Caco-2 (cell line): ENCODE results near the gene MGAT1. TPM values are rescaled to one million over a fixed set of nuclear protein-coding genes. Genes with fewer than 3 reads are reported as not detected.

Experiments
- BruUV-seq: library from RNA; stranded (reverse); fragments of 400-500 nt; replicated peaks from 2 replicates; lab custom pipeline; 2021; lab: Mats Ljungman, UMichigan
- CTCF ChIA-PET: fragments of 300-600 bp; sonication (Branson Sonifier 250); formaldehyde crosslinking; loops from one replicate; lab custom pipeline; 2022; ENCODE audit warnings: antibody characterized with exemption; lab: Charles Lee
- POLR2A ChIA-PET: fragments of 300-600 bp; sonication (Branson Sonifier 250); formaldehyde crosslinking; loops from one replicate; lab custom pipeline; 2022; ENCODE audit warnings: antibody characterized with exemption; lab: Charles Lee
- DNase-seq, 2 experiments: peaks; one replicate each; pipeline versions ENCODE4 v3.0.0 to v3.0.0-alpha.2; 2020 to 2022
- H3K27me3 ChIP-seq: replicated peaks from 2 replicates; pipeline ENCODE4 v1.6.0; 2011; ENCODE audit warnings: low read length; ENCODE audit not compliant: control insufficient read depth, insufficient read depth
- H3K36me3 ChIP-seq: 2 replicates; pipeline ENCODE4 v1.5.1; 2011; ENCODE audit warnings: low read length; ENCODE audit not compliant: control insufficient read depth, insufficient read depth
- H3K4me1 ChIP-seq: fragments of 250-450 bp; sonication (Bioruptor Pico); 2 replicates; pipeline ENCODE4 v1.5.1; 2020; ENCODE audit warnings: mild to moderate bottlenecking
- H3K4me3 ChIP-seq: 2 replicates; pipeline ENCODE4 v1.5.1; 2011; ENCODE audit warnings: low read depth, mild to moderate bottlenecking, control low read depth, low read length
- H3K9me3 ChIP-seq: fragments of 250-450 bp; sonication (Bioruptor Pico); 2 replicates; pipeline ENCODE4 v1.5.1; 2020; ENCODE audit warnings: mild to moderate bottlenecking, moderate library complexity
- H3K27ac Mint-ChIP-seq: one replicate; pipeline ENCODE4 v1.8.0; 2022; ENCODE audit warnings: mixed read lengths; ENCODE audit not compliant: unreplicated experiment
- H3K27me3 Mint-ChIP-seq: one replicate; pipeline ENCODE4 v1.8.0; 2022; ENCODE audit warnings: mixed read lengths; ENCODE audit not compliant: insufficient read depth, unreplicated experiment
- H3K36me3 Mint-ChIP-seq: one replicate; pipeline ENCODE4 v1.8.0; 2022; ENCODE audit warnings: mild to moderate bottlenecking, mixed read lengths; ENCODE audit not compliant: insufficient read depth, unreplicated experiment
- H3K4me1 Mint-ChIP-seq: one replicate; pipeline ENCODE4 v1.8.0; 2022; ENCODE audit warnings: low read depth, mixed read lengths; ENCODE audit not compliant: unreplicated experiment
- H3K4me3 Mint-ChIP-seq: one replicate; pipeline ENCODE4 v1.8.0; 2022; ENCODE audit warnings: mild to moderate bottlenecking, moderate library complexity, mixed read lengths; ENCODE audit not compliant: unreplicated experiment
- H3K9me3 Mint-ChIP-seq: one replicate; pipeline ENCODE4 v1.8.0; 2022; ENCODE audit warnings: mixed read lengths; ENCODE audit not compliant: unreplicated experiment
- intact Hi-C: fragments of 100-400 bp; cut with micrococcal nuclease; formaldehyde crosslinking; loops from one replicate; pipeline ENCODE4 v1.10.0; 2022; ENCODE audit not compliant: unreplicated experiment
- total RNA-seq: library from RNA; stranded (reverse); gene quantifications from 2 replicates; pipeline ENCODE4 v1.2.3, GENCODE V29; 2022
- TF ChIP-seq, protein P1 (sequence below), 2 experiments: fragments of 200-600 bp in 1 of 2; IDR thresholded peaks; 1 replicate in 1 of 2; 2 replicates in 1 of 2; pipeline versions ENCODE4 v1.5.1 to v1.8.0; 2011 to 2022; ENCODE audit warnings: antibody characterized with exemption in 1 of 2, control low read depth in 1 of 2, inconsistent platforms in 1 of 2, low read depth in 1 of 2, low read length in 1 of 2, mild to moderate bottlenecking in 1 of 2, moderate library complexity in 1 of 2; ENCODE audit not compliant: insufficient read depth in 1 of 2, severe bottlenecking in 1 of 2, unreplicated experiment in 1 of 2

MGAT1 gene
- total RNA-seq, 1 experiment from 2014 or later: 80.1 TPM

DNA sequence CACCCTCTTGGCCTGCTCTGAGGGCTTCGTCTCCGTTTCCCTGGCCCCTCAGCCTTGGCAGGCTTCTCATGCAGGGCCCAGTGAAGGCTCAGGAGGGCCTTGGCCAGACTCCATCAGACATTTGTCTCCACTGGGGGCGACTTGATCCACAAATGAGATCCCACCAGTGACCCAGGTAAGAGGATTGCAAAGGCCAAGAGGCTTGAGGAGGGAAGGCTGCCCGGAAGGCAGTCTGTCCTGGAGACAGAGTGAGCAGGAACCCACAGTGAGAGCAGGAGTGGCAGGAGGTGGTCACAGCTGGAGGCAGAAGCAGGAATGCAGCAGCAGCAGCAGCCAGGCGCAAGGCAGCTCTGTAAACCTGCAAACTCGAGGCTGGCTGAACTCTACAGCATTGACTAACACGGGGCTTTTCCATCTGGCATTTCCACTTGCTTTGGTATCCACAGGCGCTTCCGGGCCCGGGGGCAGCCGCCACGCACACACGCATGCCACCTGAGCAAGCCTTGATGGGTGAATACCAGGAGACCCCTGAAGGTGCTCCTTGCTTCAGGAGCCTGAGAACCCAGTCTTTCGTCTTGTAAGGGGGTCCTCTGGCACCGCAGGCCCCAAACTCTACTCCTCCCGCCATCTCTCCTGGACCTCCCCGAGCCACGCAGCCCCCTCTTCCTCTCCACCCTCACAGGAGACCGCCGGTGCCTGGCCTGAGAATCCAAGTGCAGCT lies 14.7 kb downstream of the MGAT1 start:
- intact Hi-C loops: loop anchor here (5.0 to 10.0 kb wide), 2 partner anchors 254 to 367 kb away; partner anchors contain the start of gene BTNL9
- TF ChIP-seq, protein P1, sequence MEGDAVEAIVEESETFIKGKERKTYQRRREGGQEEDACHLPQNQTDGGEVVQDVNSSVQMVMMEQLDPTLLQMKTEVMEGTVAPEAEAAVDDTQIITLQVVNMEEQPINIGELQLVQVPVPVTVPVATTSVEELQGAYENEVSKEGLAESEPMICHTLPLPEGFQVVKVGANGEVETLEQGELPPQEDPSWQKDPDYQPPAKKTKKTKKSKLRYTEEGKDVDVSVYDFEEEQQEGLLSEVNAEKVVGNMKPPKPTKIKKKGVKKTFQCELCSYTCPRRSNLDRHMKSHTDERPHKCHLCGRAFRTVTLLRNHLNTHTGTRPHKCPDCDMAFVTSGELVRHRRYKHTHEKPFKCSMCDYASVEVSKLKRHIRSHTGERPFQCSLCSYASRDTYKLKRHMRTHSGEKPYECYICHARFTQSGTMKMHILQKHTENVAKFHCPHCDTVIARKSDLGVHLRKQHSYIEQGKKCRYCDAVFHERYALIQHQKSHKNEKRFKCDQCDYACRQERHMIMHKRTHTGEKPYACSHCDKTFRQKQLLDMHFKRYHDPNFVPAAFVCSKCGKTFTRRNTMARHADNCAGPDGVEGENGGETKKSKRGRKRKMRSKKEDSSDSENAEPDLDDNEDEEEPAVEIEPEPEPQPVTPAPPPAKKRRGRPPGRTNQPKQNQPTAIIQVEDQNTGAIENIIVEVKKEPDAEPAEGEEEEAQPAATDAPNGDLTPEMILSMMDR (IDR thresholded peaks at IDR 0.05; ENCODE audit: insufficient read depth in 1 of 2, low read depth in 1 of 2, low read length in 1 of 2, severe bottlenecking in 1 of 2, unreplicated experiment in 1 of 2): no peak
- H3K27me3 Mint-ChIP-seq: no peaks in the 10 kb centered on the region
- no TSS peak for BruUV-seq
- Histone ChIP-seq H3K27me3 (no peaks in the 10 kb centered on the region), H3K36me3 (peaks cover 11% of the 10 kb centered on the region), H3K4me3 (no peak overlapping the region), H3K4me1 (peaks cover 24% of the 10 kb centered on the region), H3K9me3 (no peaks in the 10 kb centered on the region)
- H3K4me3 Mint-ChIP-seq: no peak overlapping the region
- H3K9me3 Mint-ChIP-seq: no peaks in the 10 kb centered on the region
- DNase-seq: no peak
- peaks cover 59% of the 10 kb centered on the region for H3K36me3 Mint-ChIP-seq
- POLR2A ChIA-PET: no interaction called here
- CTCF ChIA-PET: interaction anchor here (0.6 kb wide), 1 partner anchor 11 kb away, joined by 3 read pairs; no protein-coding TSS in a partner anchor
- peaks cover 20% of the 10 kb centered on the region for H3K4me1 Mint-ChIP-seq
- peak overlapping the region; percentile 30 for H3K27ac Mint-ChIP-seq

DNA sequence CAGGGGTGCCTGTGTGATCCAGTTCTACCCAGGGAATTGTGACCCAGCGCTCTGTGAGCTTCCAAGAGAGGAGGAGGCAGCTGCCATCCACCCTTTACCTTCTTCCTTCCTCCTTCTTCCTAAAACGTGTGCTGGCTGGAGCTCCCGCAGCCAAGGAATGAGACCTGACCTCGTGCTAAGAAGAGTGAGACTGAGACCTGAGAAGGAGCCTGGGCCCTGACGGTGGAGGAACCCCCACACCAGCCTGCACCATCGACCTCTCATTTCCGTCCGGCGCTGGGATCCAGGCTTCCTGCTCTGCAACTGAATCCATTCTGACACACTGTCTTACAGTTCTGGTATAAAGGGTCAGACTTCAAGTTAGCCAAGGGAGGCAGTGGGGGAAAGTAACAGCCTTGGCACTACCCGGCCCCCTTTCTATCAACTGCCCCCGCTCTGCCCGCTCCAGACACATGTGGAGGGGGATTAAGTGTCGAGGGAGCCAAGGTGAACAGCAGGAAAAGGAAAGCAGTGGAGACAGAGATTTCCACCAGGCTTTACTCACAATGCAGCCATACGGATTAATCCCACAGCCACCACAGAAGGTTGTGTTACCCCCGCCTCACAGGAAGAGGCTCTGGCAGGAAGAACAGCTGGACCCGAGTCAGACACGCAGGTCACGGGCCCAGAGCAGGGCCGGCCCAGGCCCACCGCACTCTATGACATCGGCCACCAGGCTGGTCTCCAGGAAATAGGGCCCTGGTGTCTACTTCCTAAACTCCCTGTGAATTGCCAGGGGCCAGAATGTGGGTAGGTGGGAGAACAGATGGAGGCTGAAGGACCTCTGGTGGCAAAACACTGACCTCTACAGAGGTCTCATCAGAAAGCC lies 15.8 kb downstream of the MGAT1 start:
- ChIA-PET CTCF (interaction anchor here (0.5 to 1.5 kb wide), 4 partner anchors 14 to 82 kb away, joined by 3 to 5 read pairs (median 4); partner anchors contain the start of gene MGAT1), POLR2A (interaction anchor here (0.9 kb wide), 1 partner anchor 44 kb away, joined by 4 read pairs; no protein-coding TSS in a partner anchor)
- H3K9me3 ChIP-seq: no peaks in the 10 kb centered on the region
- no peaks in the 10 kb centered on the region for H3K27me3 ChIP-seq
- TF ChIP-seq, protein P1 (IDR thresholded peaks at IDR 0.05; ENCODE audit: insufficient read depth in 1 of 2, low read depth in 1 of 2, low read length in 1 of 2, severe bottlenecking in 1 of 2, unreplicated experiment in 1 of 2): no peak
- Mint-ChIP-seq H3K36me3 (peaks cover 48% of the 10 kb centered on the region), H3K9me3 (no peaks in the 10 kb centered on the region), H3K27me3 (no peaks in the 10 kb centered on the region), H3K4me1 (peaks cover 20% of the 10 kb centered on the region), H3K4me3 (no peak overlapping the region), H3K27ac (peak overlapping the region; percentile 92)
- H3K4me1 ChIP-seq: peaks cover 24% of the 10 kb centered on the region
- no TSS peak for BruUV-seq
- intact Hi-C loops: loop anchor here (5.0 to 10.0 kb wide), 2 partner anchors 256 to 368 kb away; partner anchors contain the start of gene BTNL9
- no peak for DNase-seq
- no peak overlapping the region for H3K4me3 ChIP-seq
- peaks cover 4% of the 10 kb centered on the region; the same call in 1 of the 2 replicates for H3K36me3 ChIP-seq

DNA sequence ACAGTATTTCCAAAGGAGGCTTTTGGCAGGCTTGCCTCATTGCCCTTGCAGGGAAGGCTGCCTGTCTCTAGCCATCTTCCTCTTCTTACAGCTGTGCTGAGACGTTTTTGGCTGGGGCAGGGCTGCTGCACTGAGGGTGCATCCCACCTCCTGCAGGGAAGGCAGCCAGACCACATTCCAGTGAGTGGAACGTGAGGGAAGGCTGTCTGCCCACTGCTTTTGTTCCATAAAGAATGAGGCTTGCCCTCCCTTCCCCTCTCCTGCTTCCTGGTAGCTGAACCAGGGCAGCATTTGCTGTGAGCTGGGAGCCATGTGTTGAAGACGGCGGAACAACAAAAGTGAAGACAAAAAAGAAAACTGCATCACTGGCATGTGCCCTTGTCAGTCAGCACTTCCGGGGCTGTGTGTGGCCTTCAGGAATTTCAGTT lies 16.8 kb downstream of the MGAT1 start:
- Mint-ChIP-seq H3K36me3 (peaks cover 38% of the 10 kb centered on the region), H3K27me3 (no peaks in the 10 kb centered on the region), H3K4me3 (peak overlapping the region; percentile 51), H3K9me3 (no peaks in the 10 kb centered on the region), H3K4me1 (peaks cover 20% of the 10 kb centered on the region), H3K27ac (peak overlapping the region; percentile 92)
- ChIA-PET POLR2A (interaction anchor here (0.9 to 1.8 kb wide), 3 partner anchors 16 to 75 kb away, joined by 4 to 8 read pairs (median 4); partner anchors contain the start of genes MGAT1 and ZFP62), CTCF (interaction anchor here (0.5 to 1.5 kb wide), 5 partner anchors 15 to 83 kb away, joined by 3 to 5 read pairs (median 3); partner anchors contain the start of gene MGAT1)
- Histone ChIP-seq H3K9me3 (no peaks in the 10 kb centered on the region), H3K36me3 (peaks cover 3% of the 10 kb centered on the region; the same call in 1 of the 2 replicates), H3K4me1 (peaks cover 24% of the 10 kb centered on the region), H3K4me3 (no peak overlapping the region), H3K27me3 (no peaks in the 10 kb centered on the region)
- intact Hi-C loops: loop anchor here (2.0 to 10.0 kb wide), 5 partner anchors 13 to 369 kb away; partner anchors contain the start of genes BTNL9 and ZFP62
- DNase-seq: peak; percentile 69 to 73
- TF ChIP-seq, protein P1 (IDR thresholded peaks at IDR 0.05; ENCODE audit: insufficient read depth in 1 of 2, low read depth in 1 of 2, low read length in 1 of 2, severe bottlenecking in 1 of 2, unreplicated experiment in 1 of 2): no peak
- no TSS peak for BruUV-seq
